A549 (cell line): Measurements from ENCODE around the gene TPCN1.

Experiments
- BHLHE40 ChIP-seq: IDR thresholded peaks from 2 replicates; pipeline ENCODE4 v1.6.1; 2012; ENCODE audit warnings: low read depth, low read length, inconsistent platforms
- CTCF ChIP-seq: fragments of >200 bp; sonication (Bioruptor Twin); formaldehyde crosslinking; IDR thresholded peaks from 3 replicates; pipeline ENCODE4 v1.5.1; 2016
- FOSL2 ChIP-seq, 2 experiments: fragments of 450-650 bp in 1 of 2; fragments of >200 bp in 1 of 2; sonication (Bioruptor Twin) in 1 of 2; formaldehyde crosslinking; IDR thresholded peaks; 2 replicates each; pipeline versions ENCODE4 v1.5.0 to v1.6.1; 2016 to 2020; ENCODE audit warnings: mild to moderate bottlenecking in 1 of 2, moderate library complexity in 1 of 2
- HDAC2 ChIP-seq: fragments of 200-600 bp; sonication (generic); IDR thresholded peaks from 2 replicates; pipeline ENCODE4 v1.6.1; 2016
- RAD21 ChIP-seq, 2 experiments: fragments of >200 bp in 1 of 2; sonication (Bioruptor Twin) in 1 of 2; formaldehyde crosslinking in 1 of 2; IDR thresholded peaks in 1 of 2; conservative IDR thresholded peaks in 1 of 2; 2 replicates in 1 of 2; 3 replicates in 1 of 2; pipeline ENCODE4 v1.6.1; 2012 to 2018; ENCODE audit warnings: inconsistent platforms in 1 of 2
- TF ChIP-seq, protein P1 (sequence below): fragments of 200-600 bp; sonication (generic); IDR thresholded peaks from 2 replicates; pipeline ENCODE4 v1.6.1; 2016; ENCODE audit warnings: antibody characterized with exemption, mild to moderate bottlenecking, moderate library complexity
- TF ChIP-seq, protein P2 (sequence below): IDR thresholded peaks from 2 replicates; pipeline ENCODE4 v1.6.1; 2012

GRCh38 chr12:113290506-113290905, 69.2 kb downstream of the TPCN1 start:
- TF ChIP-seq HDAC2 (no peak), FOSL2 (IDR thresholded peaks at IDR 0.05) (no peak), FOSL2 (CRISPR knock-in tag; IDR thresholded peaks at IDR 0.05) (no peak), BHLHE40 (no peak), CTCF (no peak), RAD21 (conservative IDR thresholded peaks at IDR 0.05 in 1 of 2, IDR thresholded peaks at IDR 0.05 in 1 of 2) (no peak)
- TF ChIP-seq, protein P1, sequence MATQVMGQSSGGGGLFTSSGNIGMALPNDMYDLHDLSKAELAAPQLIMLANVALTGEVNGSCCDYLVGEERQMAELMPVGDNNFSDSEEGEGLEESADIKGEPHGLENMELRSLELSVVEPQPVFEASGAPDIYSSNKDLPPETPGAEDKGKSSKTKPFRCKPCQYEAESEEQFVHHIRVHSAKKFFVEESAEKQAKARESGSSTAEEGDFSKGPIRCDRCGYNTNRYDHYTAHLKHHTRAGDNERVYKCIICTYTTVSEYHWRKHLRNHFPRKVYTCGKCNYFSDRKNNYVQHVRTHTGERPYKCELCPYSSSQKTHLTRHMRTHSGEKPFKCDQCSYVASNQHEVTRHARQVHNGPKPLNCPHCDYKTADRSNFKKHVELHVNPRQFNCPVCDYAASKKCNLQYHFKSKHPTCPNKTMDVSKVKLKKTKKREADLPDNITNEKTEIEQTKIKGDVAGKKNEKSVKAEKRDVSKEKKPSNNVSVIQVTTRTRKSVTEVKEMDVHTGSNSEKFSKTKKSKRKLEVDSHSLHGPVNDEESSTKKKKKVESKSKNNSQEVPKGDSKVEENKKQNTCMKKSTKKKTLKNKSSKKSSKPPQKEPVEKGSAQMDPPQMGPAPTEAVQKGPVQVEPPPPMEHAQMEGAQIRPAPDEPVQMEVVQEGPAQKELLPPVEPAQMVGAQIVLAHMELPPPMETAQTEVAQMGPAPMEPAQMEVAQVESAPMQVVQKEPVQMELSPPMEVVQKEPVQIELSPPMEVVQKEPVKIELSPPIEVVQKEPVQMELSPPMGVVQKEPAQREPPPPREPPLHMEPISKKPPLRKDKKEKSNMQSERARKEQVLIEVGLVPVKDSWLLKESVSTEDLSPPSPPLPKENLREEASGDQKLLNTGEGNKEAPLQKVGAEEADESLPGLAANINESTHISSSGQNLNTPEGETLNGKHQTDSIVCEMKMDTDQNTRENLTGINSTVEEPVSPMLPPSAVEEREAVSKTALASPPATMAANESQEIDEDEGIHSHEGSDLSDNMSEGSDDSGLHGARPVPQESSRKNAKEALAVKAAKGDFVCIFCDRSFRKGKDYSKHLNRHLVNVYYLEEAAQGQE = no peak
- TF ChIP-seq, protein P2, sequence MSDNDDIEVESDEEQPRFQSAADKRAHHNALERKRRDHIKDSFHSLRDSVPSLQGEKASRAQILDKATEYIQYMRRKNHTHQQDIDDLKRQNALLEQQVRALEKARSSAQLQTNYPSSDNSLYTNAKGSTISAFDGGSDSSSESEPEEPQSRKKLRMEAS = no peak
